HG02943 (cell line): ENCODE results near the gene BAHCC1.

ENCODE experiments used
- ATAC-seq: cut with Tn5 transposase; IDR thresholded peaks from one replicate; pipeline ENCODE4 v1.9.1; 2021; ENCODE audit warnings: mild to moderate bottlenecking, low read depth, moderate library complexity; ENCODE audit not compliant: unreplicated experiment

BAHCC1 gene

GRCh38 chr17:81456798-81457197 lies 61.5 kb downstream of the BAHCC1 start:
- ATAC-seq: no peak

- ATAC-seq: no peak
Measured at GRCh38 chr17:81457401-81457800, 62.1 kb downstream of the BAHCC1 start.

GRCh38 chr17:81457917-81458555 lies 62.8 kb downstream of the BAHCC1 start:
- ATAC-seq: no peak

- no peak for ATAC-seq
Measured at GRCh38 chr17:81458628-81459027, 63.4 kb downstream of the BAHCC1 start.

- ATAC-seq: no peak
Measured at GRCh38 chr17:81459224-81459623, 64.0 kb downstream of the BAHCC1 start.

- no peak for ATAC-seq
Measured at GRCh38 chr17:81459864-81460263, 64.6 kb downstream of the BAHCC1 start.

- no peak for ATAC-seq
Measured at GRCh38 chr17:81460856-81461460, 65.7 kb downstream of the BAHCC1 start.

GRCh38 chr17:81461607-81462500 lies 66.6 kb downstream of the BAHCC1 start:
- ATAC-seq: no peak

GRCh38 chr17:81462506-81463125 lies 67.4 kb downstream of the BAHCC1 start:
- no peak for ATAC-seq

- ATAC-seq: no peak
Measured at GRCh38 chr17:81463506-81463905, 68.2 kb downstream of the BAHCC1 start.

- no peak for ATAC-seq
Measured at GRCh38 chr17:81464586-81464985, 69.3 kb downstream of the BAHCC1 start.

GRCh38 chr17:81465910-81466309 lies 70.7 kb downstream of the BAHCC1 start:
- no peak for ATAC-seq

GRCh38 chr17:81466564-81467472 lies 71.6 kb downstream of the BAHCC1 start:
- no peak for ATAC-seq

GRCh38 chr17:81468111-81468769 lies 73.0 kb downstream of the BAHCC1 start:
- ATAC-seq: no peak

GRCh38 chr17:81468770-81469121 lies 73.5 kb downstream of the BAHCC1 start:
- ATAC-seq: no peak

- ATAC-seq: no peak
Measured at GRCh38 chr17:81469266-81469665, 74.0 kb downstream of the BAHCC1 start.

GRCh38 chr17:81470270-81470943 lies 75.2 kb downstream of the BAHCC1 start:
- ATAC-seq: no peak

- no peak for ATAC-seq
Measured at GRCh38 chr17:81470944-81471817, 75.9 kb downstream of the BAHCC1 start.
